HepG2 (cell line): ENCODE measurements around the gene ST6GALNAC4. TPM values are rescaled to one million over a fixed set of nuclear protein-coding genes. Genes with fewer than 3 reads are reported as not detected.
A peak's percentile ranks its signal among the peaks of the same experiment; 100 is the strongest.

Source experiments
- ARID4A ChIP-seq: sonication (generic); formaldehyde crosslinking; IDR thresholded peaks from 2 replicates; pipeline ENCODE4 v1.5.0; 2020; ENCODE audit warnings: mild to moderate bottlenecking, missing genetic modification reagents, borderline replicate concordance
- KDM1A ChIP-seq: IDR thresholded peaks from 2 replicates; pipeline ENCODE4 v1.6.1; 2016; ENCODE audit warnings: missing compliant biosample characterization
- MXI1 ChIP-seq: IDR thresholded peaks from 3 replicates; pipeline ENCODE4 v1.6.1; 2012; ENCODE audit warnings: low read depth, low read length, inconsistent platforms, borderline replicate concordance
- NFE2L1 ChIP-seq: sonication (generic); formaldehyde crosslinking; IDR thresholded peaks from 2 replicates; pipeline ENCODE4 v1.4.0; 2020; ENCODE audit warnings: missing genetic modification reagents, mild to moderate bottlenecking, borderline replicate concordance
- NFRKB ChIP-seq: fragments of 450-650 bp; IDR thresholded peaks from 2 replicates; pipeline ENCODE4 v1.6.1; 2017
- POLR2G ChIP-seq: fragments of 200-400 bp; formaldehyde crosslinking; IDR thresholded peaks from 2 replicates; pipeline ENCODE4 v1.6.1; 2018; ENCODE audit warnings: mild to moderate bottlenecking, low read depth, low read length, moderate library complexity
- TEAD2 ChIP-seq: sonication (generic); formaldehyde crosslinking; IDR thresholded peaks from 2 replicates; pipeline ENCODE4 v1.9.0; 2021; ENCODE audit warnings: missing genetic modification reagents
- TP53 ChIP-seq: sonication (generic); formaldehyde crosslinking; conservative IDR thresholded peaks from 2 replicates; pipeline ENCODE4 v1.4.0; 2020; ENCODE audit warnings: missing genetic modification reagents
- ZGPAT ChIP-seq: IDR thresholded peaks from 2 replicates; pipeline ENCODE4 v1.6.1; 2016; ENCODE audit warnings: mild to moderate bottlenecking
- ZNF101 ChIP-seq: sonication (generic); formaldehyde crosslinking; IDR thresholded peaks from 2 replicates; pipeline ENCODE4 v1.4.0; 2020; ENCODE audit warnings: mild to moderate bottlenecking, low read depth, missing genetic modification reagents, borderline replicate concordance
- ZNF18 ChIP-seq: sonication (generic); formaldehyde crosslinking; IDR thresholded peaks from 2 replicates; pipeline ENCODE4 v1.8.0; 2022; ENCODE audit warnings: mild to moderate bottlenecking, missing genetic modification reagents; ENCODE audit not compliant: insufficient replicate concordance
- ZNF276 ChIP-seq: sonication (generic); formaldehyde crosslinking; IDR thresholded peaks from 2 replicates; pipeline ENCODE4 v1.4.0; 2020; ENCODE audit warnings: mild to moderate bottlenecking, low read depth, missing genetic modification reagents
- ZNF503 ChIP-seq: sonication (generic); formaldehyde crosslinking; IDR thresholded peaks from 2 replicates; pipeline ENCODE4 v1.4.0; 2020; ENCODE audit warnings: missing genetic modification reagents
- ZNF629 ChIP-seq: sonication (generic); formaldehyde crosslinking; conservative IDR thresholded peaks from 2 replicates; pipeline ENCODE4 v1.5.0; 2020; ENCODE audit warnings: missing genetic modification reagents
- ZNF878 ChIP-seq: sonication (generic); formaldehyde crosslinking; IDR thresholded peaks from 2 replicates; pipeline ENCODE4 v1.8.1; 2023; ENCODE audit warnings: mild to moderate bottlenecking, missing genetic modification reagents, moderate library complexity
- polyA plus RNA-seq, 8 experiments: library from polyadenylated mRNA; depleted of rRNA in 3 of 8; stranded (reverse) in 7 of 8; unstranded in 1 of 8; fragments of >200 nt; fragmentation: Illumina TruSeq in 4 of 8; extraction: Trizol in 4 of 8; gene quantifications; 2 replicates each; pipeline versions ENCODE4 v1.2.1 to v1.2.3, GENCODE V29; 2011 to 2016; ENCODE audit warnings: low read depth in 4 of 8, missing spikeins in 1 of 8, mixed read lengths in 1 of 8; ENCODE audit not compliant: insufficient read depth in 1 of 8
- total RNA-seq, 5 experiments: library from RNA; depleted of rRNA; stranded (reverse); fragments of >200 nt; fragmentation: Illumina TruSeq; extraction: Trizol; gene quantifications; 2 replicates each; pipeline ENCODE4 v1.2.3, GENCODE V29; 2016; ENCODE audit warnings: low read depth in 1 of 5

Gene ST6GALNAC4
- total and polyA plus RNA-seq, 2 of the 13 experiments (the other 11 are each of a cell fraction or from before 2014, with no cell fraction given): 18.8 to 27.7 TPM

- TF ChIP-seq MXI1 (no peak; the same call in 2 of the 3 replicates), ZGPAT (CRISPR knock-in tag) (peak; percentile 12; the same call in 1 of the 2 replicates), ZNF629 (CRISPR knock-in tag) (0 out of 2 replicates have a peak, but pooled peaks have one; percentile 8), KDM1A (CRISPR knock-in tag) (no peak), TEAD2 (no peak), ZNF503 (CRISPR knock-in tag) (no peak), TP53 (CRISPR knock-in tag) (no peak), ARID4A (peak; percentile 46; the same call in 1 of the 2 replicates), POLR2G (peak; percentile 72), ZNF101 (CRISPR knock-in tag) (no peak), ZNF18 (CRISPR knock-in tag) (peak; percentile 35), NFE2L1 (CRISPR knock-in tag) (no peak), NFRKB (no peak), ZNF878 (no peak), ZNF276 (no peak)
Measured at GRCh38 chr9:127916720-127917581, at the start of gene ST6GALNAC4 (continued).
